UCSD-AML1 (cell line): Measurements from ENCODE around the gene TWSG1.
A peak's percentile ranks its signal among the peaks of the same experiment; 100 is the strongest.
"Not testable (repeated sequence)": the region's sequence is repeated elsewhere in the genome, so short reads cannot be mapped to it uniquely, and the experiment has no call there.

Experiments
- DNase-seq: peaks from one replicate; lab custom pipeline; 2025; ENCODE audit not compliant: unreplicated experiment; lab: John Stamatoyannopoulos, UW

TWSG1 gene

GRCh38 chr18:9386879-9387278 lies 52.3 kb downstream of the TWSG1 start:
- DNase-seq = no peak

- DNase-seq = no peak
Measured at GRCh38 chr18:9387891-9388290, 53.3 kb downstream of the TWSG1 start.

DNA sequence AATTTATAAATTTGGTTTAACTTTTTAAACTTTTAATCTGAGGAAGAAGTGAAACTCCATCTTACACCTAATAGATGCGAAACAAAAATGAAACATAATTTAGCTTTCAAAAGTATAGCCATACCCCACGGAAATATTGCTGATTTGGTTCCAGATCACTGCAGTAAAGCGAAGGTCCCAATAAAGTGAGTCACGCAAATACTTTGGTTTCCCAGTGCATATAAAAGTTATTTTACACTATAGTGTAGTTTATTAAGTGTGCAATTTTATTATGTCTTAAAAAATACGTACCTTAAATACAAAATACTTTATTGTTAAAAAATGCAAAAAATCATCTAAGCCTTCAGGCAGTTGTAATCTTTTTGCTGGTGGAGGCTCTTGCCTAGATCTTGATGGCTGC lies 55.1 kb downstream of the TWSG1 start:
- no peak for DNase-seq

GRCh38 chr18:9392726-9393125 lies 58.2 kb downstream of the TWSG1 start:
- no peak for DNase-seq

DNA sequence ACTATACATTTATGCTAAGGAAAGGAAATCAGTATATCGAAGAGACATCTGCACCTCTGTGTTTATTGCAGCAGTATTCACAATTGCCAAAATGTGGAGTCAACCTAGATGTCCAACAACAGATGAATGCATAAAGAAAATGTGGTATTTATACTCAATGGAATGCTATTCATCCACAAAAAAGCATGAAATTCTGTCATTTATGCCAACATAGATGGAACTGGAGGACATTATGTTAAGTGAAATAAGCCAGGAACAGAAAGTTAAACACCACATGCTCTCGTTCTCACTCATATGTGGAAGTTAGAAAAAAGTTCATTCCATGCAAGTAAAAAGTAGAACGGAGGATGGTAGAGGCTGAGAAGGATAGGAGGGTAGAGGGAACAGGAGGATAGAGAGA lies 59.5 kb downstream of the TWSG1 start:
- no peak for DNase-seq

DNA sequence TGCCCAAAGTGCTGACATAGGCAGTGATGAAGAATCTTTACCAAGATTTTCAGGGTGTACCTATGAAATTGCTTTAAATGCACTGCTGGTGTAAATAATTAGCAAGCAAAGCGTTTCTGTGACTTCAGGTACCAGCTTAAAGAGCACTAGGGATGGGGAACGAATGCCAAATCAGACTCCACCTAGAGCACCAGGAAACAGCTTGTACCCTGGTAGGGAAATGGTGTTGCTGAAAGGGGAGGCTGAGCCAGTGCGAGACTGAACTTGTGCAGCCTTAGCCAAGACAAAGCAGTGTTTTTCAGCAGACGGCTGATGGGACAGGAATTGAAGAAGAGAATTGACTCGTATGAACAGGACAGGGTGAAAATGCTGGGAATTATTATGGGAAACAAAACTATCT lies 65.6 kb downstream of the TWSG1 start:
- no peak for DNase-seq

DNA sequence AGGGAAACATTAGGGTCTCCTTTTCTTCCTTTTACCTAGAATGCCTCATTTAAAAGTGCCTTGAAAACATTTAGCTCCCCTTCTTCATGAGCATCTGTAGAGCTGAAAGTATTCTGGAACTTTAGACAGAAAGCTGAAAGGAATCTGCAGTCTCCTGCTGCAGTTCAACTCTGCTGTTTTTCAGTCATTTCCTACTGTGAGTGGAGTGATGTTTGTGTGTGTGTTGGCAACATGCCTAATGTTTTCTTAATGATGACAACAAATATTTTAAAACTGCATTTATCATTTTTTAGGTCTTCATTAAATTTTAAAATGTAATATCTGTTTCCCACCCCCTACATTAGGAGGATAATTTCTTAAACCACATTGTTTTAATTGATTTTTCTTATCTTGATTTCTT lies 66.6 kb downstream of the TWSG1 start:
- DNase-seq = no peak

GRCh38 chr18:9402358-9403007 lies 67.9 kb downstream of the TWSG1 start:
- not testable (repeated sequence) for DNase-seq

DNA sequence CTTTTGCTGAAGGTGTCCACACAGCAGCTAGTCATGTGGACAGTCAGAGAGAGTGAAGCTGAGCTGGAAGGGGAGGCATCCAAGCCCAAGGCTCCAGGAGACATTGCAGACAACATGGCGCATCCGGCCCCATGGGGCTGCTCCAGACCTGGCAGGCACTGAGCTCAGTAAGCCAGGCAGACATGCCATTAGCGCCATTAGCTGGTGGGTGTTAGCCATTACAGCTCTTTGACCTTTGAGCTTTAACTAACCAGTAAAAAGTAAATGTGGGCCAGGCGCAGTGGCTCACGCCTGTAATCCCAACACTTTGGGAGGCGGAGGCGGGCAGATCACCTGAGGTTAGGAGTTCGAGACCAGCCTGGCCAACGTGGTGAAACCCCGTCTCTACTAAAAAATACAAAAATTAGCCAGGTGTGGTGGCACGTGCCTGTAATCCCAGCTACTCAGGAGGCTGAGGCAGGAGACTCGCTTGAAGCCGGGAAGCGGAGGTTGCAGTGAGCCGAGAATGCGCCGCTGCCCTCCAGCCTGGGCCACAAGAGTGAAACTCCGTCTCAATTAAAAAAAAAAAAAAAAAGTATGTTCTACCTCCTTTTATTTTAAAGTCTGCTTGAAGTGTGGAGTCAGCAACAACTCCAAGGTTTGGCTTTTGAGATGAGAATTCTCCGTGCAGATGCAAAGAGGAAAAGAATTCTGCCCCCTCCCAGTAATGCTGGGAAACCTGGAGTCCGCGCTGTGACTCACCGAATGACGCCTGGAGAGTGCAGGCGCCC lies 69.4 kb downstream of the TWSG1 start:
- peak; percentile 40 for DNase-seq

DNA sequence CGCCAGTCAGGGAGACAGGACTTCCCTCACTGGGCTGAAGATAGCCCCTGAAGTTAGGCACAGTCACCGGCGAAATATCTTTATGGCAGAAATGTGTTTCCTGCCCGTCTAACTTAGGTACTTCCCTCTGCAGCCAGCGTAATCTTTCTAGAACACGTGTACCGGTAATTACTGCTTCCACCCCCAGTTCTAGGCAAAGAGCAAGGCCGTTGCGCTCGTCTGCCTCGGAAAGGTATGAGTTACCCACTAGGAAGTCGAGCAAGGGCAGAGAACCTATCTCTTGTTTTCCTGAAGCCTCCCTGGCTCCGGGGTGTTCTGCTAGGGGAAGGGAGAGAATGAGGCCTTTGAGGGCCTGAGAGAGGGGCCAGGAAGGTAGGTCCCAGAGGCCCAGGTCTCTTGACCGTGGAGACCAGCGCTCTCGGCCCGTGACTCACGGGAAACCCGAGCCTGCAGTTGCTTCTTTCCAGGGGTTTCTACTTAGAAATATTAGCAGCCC lies 70.0 kb downstream of the TWSG1 start:
- peak; percentile 84 for DNase-seq

DNA sequence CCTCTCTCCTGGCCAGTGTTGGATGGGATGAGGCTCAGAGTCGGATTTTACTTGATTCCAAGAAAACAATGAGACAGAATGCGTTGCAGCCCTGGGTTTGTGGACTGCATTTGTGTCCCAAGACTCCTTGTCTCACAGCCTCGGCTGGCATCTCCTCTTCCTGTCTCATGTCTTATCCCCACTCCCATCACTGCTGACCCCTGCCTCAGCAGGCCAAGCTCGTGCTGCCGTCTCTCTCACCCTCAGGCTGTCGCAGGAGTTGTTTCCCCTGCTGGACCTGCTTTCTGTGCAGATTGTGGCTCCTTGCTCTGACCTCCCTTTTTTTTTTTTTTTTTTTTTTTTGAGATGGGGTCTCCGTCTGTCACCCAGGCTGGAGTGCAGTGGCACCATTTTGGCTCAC lies 70.6 kb downstream of the TWSG1 start:
- no peak for DNase-seq

GRCh38 chr18:9405977-9406376 lies 71.4 kb downstream of the TWSG1 start:
- no peak for DNase-seq

DNA sequence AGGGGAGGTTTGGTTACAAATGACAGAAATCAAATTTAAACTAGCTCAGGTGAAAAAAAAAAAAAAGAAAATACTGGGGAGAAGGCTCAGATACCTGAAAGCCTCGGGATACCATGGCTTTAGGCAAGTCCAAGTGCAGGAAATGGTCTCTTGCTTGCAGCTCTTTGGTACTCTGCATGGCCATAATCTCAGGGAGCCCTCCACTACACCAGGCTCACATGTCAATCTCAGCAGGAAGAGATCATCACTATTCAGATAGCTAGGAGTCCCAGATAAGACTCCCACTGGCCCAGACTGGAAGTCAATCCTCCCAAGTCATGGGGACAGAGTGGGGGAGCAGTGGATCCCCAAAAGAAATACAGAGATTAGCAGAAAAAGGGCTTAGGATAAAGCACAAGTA lies 75.9 kb downstream of the TWSG1 start:
- no peak for DNase-seq

- DNase-seq = no peak
Measured at GRCh38 chr18:9413576-9413975, 79.0 kb downstream of the TWSG1 start.

- DNase-seq = no peak
Measured at GRCh38 chr18:9416563-9417072, 82.0 kb downstream of the TWSG1 start.

GRCh38 chr18:9417073-9417851 lies 82.7 kb downstream of the TWSG1 start:
- DNase-seq = no peak

- DNase-seq = no peak
Measured at GRCh38 chr18:9418047-9418690, 83.6 kb downstream of the TWSG1 start.

GRCh38 chr18:9419956-9420631 lies 85.5 kb downstream of the TWSG1 start:
- no peak for DNase-seq

DNA sequence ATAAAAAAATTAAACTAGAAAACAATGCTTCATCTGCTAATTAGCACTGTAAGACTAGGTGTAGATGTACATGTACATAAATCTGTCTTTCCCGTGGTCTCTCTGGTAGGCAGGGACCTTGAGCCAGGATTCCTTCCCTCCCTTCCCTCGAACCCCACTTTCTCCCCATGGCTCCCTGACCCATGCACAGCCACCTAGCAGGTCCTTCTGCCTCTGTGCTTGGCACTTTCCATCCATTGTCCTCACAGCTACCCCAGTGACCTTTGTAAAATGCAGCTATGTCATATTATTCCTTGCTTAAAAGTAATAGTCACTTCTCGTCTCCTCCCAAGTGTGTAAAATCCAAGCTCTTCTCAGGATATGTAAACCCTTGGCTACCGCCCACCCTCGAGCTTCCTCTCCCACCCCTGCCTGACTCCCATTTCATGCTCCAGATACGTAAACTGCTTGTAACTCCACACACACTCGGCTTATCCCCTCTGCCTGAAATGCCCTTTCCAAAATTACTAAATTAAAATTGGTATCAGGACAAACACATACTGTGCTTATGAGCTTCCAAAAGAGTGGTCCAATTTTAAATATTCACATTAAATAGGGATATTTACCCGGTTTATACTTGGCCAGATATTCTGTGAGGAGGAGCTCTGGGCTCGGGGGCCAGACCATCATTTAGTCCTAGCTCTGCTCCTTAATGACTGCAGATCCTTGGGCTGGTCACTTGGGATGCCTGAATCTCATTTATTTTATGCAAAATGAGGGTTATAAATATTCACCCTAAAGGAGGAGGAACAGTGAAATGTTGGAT lies 86.7 kb downstream of the TWSG1 start:
- no peak for DNase-seq

DNA sequence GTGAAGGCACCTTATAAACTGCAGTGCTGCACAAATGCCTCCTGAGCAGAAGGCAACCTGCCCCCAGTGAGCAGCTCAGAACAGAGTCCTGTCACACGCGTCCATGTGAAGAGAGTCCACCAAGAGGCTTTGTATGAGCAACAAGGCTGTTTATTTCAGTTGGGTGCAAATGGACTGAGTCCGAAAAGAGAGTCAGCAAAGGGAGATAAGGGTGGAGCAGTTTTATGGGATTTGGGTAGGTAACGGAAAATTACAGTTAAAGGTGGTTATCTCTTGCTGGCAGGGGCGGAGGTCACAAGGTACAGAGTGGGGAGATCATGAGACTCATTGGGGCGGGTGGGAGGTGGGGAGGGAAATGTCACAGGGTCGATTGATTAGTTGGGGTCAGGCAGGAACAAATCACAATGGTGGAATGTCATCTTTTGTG lies 87.3 kb downstream of the TWSG1 start:
- no peak for DNase-seq
